Right ventricle myocardium inferior (tissue), 1 donor: Measurements from ENCODE around the gene ST6GALNAC5. TPM values are rescaled to one million over a fixed set of nuclear protein-coding genes. Genes with fewer than 3 reads are reported as not detected.
"Not testable (repeated sequence)": the region's sequence is repeated elsewhere in the genome, so short reads cannot be mapped to it uniquely, and the experiment has no call there.

ENCODE experiments used
- ATAC-seq: fragments of 200-7000 bp; cut with Tn5 transposase; one replicate; pipeline ENCODE4 v1.9.1; 2020; ENCODE audit warnings: mild to moderate bottlenecking, moderate library complexity
- DNase-seq: peaks from one replicate; pipeline ENCODE4 v3.0.0; 2021; ENCODE audit errors: missing footprints
- intact Hi-C: fragments of 100-400 bp; cut with DNase I; formaldehyde crosslinking; loops from one replicate; pipeline ENCODE4 v1.11.0; 2022
- total RNA-seq: library from RNA; stranded (reverse); fragmentation: NEBNext Ultra II Directional; extraction: Animal tissue kit (Norgen Biotek cat#: 25700); gene quantifications from one replicate; pipeline ENCODE4 v1.2.1, GENCODE V29; 2021
- donor health status: DM: no; HTN: yes; CAD: no; lungs with severe emphysema.

Gene ST6GALNAC5
- total RNA-seq, 1 donor from 2014 or later, result 0.46 TPM

DNA sequence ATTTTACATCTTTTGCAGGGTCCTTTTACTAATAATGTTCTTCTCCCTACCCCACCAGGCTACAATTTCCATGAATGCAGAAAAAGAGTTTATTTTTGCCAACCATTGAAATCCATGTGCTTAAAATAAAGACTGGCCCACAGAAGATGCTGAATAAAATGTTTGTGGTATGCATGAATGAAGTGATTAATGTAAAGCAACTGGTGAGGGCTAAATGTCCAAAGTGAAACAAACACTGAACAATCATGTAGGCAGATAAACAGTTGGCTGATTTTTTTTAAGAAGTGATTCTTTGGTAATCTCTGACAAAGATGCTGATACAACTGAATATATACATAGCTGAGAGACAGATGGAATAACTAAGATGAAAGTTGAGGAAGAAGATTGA, 94.5 kb downstream of the ST6GALNAC5 start:
- ATAC-seq, result no peak
- intact Hi-C loops, result no loop called here
- no peak for DNase-seq

DNA sequence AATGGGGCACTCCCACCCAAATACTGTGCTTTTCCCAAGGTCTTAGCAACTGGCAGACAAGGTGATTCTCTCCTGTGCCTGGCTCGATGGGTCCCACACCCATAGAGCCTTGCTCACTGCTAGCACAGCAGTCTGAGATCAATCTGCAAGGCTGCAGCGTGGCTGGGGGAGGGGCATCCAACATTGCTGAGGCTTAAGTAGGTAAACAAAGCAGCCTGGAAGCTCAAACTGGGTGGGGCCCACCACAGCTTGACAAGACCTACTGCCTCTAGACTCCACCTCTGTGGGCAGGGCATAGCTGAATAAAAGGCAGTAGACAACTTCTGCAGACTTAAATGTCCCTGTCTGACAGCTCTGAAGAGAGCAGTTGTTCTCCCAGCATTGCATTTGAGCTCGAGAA, 114.0 kb downstream of the ST6GALNAC5 start:
- DNase-seq, ATAC-seq, intact Hi-C loops: not testable (repeated sequence)

DNA sequence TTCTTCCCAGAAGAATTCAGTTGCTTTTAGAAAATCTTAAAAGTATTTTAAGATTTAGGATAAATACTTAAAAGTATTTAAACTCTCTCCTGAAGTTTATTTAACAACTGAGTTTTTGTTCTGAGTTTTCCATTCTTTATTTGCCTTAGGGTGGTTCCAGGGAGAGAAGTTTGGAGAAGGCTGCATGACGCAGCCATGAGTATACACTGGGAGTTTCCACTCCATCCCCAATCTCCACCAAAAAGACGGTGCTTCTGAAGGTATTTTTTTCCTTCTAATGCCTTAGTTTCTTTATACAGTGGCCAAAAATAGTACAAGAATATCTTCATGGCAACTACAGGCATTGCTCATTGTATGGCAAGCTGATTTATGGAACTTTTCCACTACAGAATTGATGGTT, 122.7 kb downstream of the ST6GALNAC5 start:
- intact Hi-C loops, result no loop called here
- no peak for ATAC-seq

DNA sequence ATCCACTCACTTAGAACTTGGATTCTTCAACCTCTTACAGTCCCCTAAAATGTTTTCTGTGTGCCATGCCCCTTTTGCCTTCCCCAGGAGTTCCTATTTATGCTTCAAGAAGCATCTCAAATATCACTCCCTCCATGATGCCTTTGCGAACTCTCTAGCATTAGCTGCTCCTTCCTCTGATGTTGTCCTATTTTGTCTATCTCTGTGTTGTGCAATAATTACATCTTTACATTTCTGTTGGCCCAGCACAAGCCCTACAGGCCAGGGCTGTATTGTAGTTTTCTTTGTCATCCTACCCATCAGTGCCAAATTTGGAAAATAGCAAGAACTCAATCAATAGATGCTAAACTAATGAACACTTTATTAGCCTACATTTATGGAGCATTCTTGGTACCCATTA, 125.8 kb downstream of the ST6GALNAC5 start:
- DNase-seq (no peak), ATAC-seq (no peak)
- intact Hi-C loops, result no loop called here

More for the DNA sequence above, 122.7 kb downstream of the ST6GALNAC5 start:
- DNase-seq, result no peak

DNA sequence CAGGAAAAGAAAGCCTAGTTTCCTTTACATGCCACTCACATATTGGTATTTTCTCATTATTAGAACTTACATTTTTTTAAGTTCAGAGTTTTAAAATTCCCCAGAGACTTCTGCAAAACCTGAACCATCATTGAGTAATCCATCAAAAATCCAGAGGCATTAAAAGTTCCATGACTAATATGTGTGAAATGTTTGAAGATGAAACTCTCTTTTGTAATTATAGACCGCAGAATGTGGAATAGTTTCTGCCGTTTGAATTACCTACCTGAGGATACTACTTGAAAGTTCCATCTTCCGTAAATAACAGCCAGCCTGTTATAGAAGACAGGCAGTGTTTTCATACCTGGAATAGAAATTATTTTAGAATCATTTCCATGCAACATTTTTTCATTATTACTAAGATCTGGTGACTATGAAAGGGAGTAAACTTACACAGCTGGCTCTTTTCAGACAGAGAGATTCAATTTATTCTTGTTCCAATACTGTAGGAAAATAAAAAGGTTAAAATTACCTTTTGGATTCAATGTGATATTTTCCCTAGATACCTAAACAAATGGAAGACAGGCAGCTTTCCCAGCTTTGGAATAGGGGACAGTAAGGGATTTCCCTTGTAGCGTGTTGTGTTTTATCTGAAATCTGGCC, 131.4 kb downstream of the ST6GALNAC5 start:
- ATAC-seq, result no peak

DNA sequence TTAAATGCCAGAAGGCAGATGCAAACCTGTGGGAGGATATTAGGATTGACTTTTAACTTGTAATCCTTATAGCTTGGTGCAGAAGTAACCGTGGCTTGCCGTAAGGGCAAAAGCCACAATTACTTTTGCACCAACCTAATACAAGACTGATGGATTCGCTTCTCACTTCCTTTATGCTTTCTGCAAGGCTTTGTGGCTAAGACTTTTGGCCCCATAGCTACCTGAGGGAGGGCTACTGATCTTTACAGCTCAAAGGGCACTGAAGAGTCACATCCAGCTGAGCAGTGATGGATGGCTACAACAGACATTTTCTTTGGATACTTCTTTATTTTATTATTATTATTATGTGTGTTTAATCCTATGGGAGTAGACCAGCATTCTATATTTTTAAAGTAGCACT, 140.4 kb downstream of the ST6GALNAC5 start:
- no peak for DNase-seq
- ATAC-seq, result no peak
- intact Hi-C loops, result no loop called here

More for the DNA sequence above, 131.4 kb downstream of the ST6GALNAC5 start:
- intact Hi-C loops, result no loop called here
- no peak for DNase-seq

DNA sequence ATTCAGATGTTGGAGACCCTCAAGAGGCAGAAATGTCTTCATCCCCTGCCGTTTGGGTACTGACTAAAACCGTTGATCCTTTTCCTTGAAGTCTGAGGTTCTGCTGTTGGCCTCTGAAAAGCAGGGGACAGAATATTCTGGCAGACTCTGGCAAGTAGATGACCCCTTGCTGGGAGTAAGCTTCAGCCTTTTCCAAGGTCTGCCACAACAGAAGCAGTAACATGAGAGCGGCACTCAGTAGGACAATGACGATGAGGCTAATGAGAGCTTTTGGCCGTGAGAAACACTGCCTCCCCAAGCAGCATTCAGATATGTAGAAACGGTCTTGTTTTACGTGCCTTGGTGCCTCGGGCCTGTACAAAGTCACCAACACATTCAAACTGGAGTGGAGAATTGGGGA, 143.7 kb downstream of the ST6GALNAC5 start:
- intact Hi-C loops, result no loop called here
- no peak for DNase-seq
- no peak for ATAC-seq

DNA sequence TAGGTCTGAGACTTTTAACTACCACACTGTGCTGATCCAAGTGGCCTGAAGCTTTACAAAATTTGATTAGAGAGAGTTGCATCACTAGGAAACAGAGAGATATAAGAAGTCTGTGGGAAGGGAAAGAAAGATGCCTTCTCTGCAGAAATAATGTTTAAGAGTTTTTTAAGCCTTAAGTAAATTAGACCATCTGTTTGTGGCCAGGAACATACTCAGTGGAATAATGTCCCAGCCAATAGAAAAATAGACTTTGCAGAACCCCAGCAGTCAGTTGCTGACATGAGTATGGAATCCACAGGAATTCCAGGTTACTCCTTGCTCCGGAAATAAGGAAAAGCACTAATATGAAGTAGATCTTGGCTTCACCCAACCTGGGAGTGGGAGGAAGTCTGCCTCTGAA, 144.8 kb downstream of the ST6GALNAC5 start:
- intact Hi-C loops, result no loop called here
- ATAC-seq (no peak), DNase-seq (no peak)

DNA sequence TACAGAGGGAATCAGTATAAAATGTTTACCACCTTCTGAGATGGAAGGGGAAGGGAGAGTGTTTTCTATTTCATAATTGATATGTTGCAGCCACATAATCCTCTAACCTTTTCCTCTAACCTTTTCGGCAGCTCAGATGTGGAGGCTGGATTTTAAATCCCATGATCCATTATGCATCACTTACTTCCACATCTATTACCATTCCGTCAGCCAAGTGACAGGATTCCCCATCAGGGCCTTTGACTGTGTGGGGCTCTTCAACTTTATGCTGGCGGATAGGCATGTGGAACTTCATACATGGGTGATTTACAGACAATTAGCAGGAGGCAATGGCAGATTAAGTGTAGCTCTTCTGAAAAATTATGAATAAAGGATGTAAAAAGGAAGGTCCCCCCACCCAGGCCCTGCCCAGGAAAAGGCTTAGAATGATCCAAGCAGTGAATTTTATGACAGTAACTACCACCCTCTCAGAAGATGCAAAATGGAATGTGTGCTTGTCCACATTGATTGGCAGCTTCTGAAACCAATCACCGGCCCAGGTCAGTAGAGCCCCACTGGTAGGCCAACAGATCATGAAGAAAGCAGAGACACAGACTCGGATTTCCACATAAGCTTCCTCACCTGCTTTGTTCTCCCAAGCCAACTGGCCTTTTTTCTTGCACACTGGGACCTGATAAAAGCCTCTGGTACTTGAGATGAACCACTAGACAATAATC, 147.0 kb downstream of the ST6GALNAC5 start:
- no peak for DNase-seq
- intact Hi-C loops, result no loop called here
- ATAC-seq, result no peak

DNA sequence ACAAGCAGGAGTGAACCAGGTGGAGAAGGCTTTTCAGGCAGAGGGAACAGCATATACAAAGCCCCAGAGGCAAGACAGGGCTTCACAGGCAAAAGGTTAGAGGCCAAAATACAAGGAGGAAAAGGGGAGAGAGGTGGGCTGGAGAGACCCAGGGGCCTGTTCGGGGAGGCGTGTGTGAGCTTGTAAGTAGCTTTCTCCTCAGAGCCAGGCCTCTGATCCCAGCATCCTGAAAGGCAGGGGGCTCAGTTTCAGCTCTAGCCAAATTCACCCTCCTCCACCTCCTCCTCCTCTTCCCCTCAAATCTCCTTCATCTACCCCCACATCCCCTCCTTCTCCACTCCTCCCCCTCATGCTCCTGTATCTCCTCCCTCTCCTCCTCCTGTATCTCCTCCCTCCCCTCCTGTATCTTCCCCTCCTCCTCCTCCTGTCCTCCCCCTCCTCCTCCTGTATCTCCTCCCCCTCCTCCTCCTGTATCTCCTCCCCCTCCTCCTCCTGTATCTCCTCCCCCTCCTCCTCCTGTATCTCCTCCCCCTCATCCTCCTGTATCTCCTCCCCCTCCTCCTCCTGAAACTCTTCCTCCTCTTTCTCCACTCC, 148.6 kb downstream of the ST6GALNAC5 start:
- no peak for DNase-seq
- intact Hi-C loops, result no loop called here
- ATAC-seq, result no peak

DNA sequence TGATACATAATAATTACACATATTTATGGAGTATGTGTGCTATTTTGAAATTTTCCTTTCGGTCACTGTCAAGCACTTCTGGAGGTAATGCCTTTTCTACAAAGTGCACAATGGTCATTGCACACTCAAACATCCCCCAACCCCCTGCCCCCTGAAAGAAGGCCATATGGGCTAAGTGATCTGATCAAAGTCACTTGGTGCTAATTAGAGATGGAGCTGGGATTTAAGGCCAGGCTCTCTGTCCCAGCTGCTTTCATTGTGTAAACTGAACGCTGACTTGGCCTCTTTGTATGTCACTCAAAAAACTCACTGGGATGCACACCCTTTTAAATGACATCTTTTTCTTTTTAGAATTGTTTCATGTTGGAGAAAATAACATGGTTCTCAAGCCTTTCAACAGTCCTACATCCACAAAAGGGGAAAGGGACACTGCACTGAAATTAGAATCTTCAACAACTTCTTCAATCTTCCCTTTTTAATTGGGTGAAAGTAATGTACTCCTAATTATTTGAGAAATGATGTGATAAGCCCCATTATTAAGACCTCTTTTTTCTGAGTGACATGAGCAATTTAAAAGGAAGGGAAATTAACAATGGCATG, 149.2 kb downstream of the ST6GALNAC5 start:
- ATAC-seq (no peak), DNase-seq (no peak)
- intact Hi-C loops, result no loop called here

DNA sequence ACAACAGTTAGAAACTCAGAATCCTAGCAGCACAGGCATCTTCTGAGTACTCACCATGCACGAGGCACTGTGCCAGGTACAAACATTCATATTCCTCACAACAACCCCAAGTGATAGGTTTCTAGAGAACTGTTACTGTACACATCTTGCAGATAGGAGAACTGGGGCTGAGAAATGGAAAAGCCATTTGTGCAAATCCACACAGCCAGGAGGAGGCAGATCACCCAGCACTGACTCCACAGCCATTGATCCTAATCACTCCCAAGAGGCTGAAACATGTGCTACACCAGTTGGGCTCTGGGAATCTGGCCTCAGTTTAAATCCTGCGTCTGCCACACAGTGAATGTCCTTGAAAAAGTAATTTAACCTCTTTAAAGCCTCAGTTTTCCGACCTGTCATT, 151.0 kb downstream of the ST6GALNAC5 start:
- ATAC-seq (no peak), DNase-seq (no peak)
- intact Hi-C loops, result no loop called here

DNA sequence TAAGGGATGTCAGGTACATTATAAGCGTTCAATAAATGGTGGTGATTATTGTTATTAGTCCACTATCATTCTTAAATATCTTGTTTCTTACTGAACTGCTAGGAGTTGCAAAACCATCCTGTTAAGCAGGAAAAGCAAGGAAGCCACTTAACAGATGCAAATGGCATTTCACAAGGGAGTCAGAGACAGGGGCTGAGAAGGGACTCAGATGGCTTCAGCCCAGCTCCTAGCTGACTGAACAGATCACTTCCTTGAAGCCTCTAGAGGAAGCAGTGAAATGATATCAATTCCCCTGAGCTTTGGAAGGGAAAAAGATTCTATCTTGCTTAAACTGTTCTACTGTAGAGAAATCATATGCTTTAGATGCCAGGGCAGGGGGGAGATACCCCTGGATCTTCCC, 151.5 kb downstream of the ST6GALNAC5 start:
- DNase-seq (no peak), ATAC-seq (no peak)
- intact Hi-C loops, result no loop called here

DNA sequence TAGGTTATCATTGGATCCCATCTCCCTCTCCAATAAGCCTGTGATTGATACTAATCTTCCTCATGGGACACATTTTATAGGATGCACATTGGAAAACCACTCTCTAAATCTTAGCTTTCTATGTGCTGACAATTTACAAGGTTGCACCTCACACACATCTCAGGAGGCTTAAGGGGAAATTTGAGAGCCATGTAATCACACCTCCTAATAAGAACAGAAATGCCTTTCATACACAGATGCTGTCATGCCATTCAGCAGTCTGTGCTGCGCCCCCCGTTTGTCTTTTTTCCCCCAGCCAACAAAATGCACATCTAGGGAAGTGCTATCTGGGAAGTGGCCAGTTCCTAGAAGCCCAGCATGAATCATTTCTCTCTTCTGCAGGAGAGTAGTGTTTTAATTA, 154.5 kb downstream of the ST6GALNAC5 start:
- intact Hi-C loops, result no loop called here
- no peak for ATAC-seq
- no peak for DNase-seq

DNA sequence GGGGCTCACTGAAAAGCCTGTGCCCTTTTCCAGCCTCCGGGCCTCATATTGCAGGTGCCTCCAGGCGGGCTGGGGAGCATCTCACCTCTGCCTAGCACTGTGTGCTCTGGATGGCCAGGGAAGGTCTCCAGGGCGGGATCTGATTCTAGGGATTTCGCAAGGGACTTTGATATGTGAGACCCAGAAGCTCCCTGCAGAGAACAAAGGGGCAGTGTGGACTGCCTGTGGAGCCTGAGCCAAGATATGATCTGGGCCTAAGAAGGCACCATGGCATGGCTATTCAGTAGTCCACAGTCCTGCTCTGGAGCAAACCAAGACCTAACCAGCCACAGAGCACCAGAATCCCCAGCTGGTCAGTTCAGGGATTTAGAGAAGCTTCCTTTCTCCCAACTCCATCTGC, 157.2 kb downstream of the ST6GALNAC5 start:
- no peak for DNase-seq

DNA sequence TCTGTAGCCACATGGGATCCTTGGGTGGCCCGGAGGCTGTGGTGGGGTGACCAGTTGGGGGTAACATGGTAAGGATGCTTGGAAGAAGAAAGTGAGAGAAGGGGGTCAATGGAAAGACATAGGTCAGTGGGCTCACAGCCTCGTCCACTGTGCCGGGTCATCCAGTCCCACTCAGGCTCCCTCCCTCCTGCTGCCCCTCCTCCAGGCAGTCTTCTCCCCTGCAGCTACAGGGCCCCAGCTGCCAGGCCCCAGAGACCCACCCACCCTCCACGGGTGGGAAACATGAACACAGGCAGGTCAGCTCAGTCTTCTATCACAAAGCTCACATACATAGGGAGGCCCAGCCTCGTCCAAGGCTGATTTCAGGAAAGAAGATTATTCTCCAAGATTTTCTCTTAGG, 158.3 kb downstream of the ST6GALNAC5 start:
- no peak for DNase-seq
- intact Hi-C loops, result no loop called here
- ATAC-seq, result no peak

More for the DNA sequence above, 157.2 kb downstream of the ST6GALNAC5 start:
- intact Hi-C loops, result no loop called here
- no peak for ATAC-seq

DNA sequence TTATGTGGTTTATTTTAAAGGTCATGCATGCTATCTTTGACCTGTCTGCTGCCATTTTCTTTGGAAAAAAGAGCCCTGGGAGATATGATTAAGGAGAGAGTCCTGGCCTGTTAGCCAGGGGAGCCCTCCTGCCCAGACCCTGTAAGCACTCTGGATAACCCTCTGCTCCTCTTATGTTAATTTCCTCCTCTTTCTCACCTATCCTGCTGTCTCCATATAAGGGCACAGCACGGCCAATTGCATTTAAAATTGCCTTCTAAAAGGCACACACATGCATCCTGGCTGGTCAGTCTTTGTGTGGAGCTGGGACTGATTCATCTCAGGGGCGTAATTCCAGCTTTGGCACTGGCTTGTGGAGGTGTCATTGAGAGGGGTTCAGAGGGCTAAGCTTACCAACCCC, 158.9 kb downstream of the ST6GALNAC5 start:
- intact Hi-C loops, result no loop called here
- ATAC-seq (no peak), DNase-seq (no peak)

DNA sequence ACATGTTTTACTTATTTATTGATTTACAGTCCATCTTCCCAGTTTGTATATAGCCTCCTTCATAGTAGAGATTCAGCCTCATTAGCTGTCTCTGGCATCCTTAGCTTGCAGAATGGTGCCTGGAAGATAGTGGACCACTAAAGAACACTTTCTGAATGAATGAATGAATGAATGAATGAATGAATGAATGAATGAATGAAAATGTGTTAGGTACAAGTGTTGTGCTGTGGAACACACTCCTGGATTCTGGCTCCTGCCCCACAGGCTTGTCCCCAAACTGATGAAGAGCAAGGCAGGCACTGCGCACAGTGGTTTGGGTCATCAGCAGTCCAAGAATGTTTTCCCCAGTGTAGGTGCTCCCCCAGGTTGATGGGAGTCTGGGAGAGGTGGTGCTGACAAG, 159.4 kb downstream of the ST6GALNAC5 start:
- no peak for ATAC-seq

DNA sequence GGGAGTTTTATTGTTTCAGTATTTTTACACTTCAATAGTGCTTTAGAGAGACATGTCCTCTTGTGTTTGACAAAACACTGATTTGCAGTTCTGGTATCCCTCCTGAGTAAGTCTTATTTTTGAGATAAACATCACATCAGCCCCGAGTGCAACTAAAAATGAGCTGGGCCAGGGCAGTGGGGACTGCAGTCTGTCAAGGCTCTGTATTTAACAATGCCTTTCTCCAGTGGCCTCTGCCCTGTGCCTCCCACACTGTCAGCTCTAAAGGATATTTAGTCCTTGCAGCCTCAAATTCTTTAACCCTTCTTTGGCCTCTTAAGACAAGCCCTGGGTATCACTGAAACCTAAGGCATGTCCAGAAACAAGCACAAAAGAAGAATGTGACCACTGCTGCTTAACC, 160.6 kb downstream of the ST6GALNAC5 start:
- intact Hi-C loops, result no loop called here
- DNase-seq, result no peak
- no peak for ATAC-seq

More for the DNA sequence above, 159.4 kb downstream of the ST6GALNAC5 start:
- intact Hi-C loops, result no loop called here
- DNase-seq, result no peak
